Measurements from ENCODE around the gene MYO9B.

MYO9B gene

DNA sequence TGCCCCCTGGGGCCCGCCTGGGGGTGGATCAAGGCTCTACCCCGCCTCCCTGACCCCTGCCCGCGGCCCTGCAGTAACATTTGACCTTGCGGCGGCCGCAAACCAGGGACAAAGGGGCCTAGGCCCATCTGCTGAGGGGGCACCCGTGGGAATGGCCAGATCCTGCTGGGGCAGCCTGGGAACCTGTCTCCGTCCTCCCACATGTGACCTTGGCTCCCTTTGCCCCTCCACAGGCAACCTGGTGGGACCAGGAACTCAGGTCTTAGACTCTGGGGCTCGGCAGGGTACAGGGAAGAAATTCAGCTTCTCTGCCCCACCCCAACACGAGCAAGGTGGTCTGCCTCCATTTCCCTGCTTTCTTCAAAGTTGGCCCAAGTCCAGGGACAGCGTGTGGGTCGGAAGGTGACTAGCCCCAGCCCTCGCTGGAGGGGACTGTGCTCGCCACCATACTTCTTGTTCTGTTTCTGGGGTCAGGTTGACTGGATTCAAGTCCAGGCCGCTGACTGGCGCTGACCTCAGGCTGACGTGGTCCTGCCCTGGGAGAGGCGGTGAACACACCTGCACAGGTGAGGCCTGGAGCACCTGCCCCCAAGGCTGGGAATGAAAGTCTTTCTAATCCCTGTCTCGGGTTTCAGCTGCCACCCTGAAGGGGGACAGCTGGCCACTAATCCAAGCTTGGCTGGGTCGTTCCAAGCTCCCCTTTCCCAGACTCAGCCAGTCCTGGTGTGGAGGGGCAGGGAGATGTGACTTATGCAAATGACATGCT is 172.6 kb downstream of the MYO9B start:
- peaks cover 39% of the 10 kb centered on the region for H3K4me1 ChIP-seq (ENCODE audit: insufficient read depth, poor library complexity, severe bottlenecking)
- peak overlapping the region; percentile 84 for H3K27ac ChIP-seq (ENCODE audit: poor library complexity, severe bottlenecking)
- TF ChIP-seq, protein P1, sequence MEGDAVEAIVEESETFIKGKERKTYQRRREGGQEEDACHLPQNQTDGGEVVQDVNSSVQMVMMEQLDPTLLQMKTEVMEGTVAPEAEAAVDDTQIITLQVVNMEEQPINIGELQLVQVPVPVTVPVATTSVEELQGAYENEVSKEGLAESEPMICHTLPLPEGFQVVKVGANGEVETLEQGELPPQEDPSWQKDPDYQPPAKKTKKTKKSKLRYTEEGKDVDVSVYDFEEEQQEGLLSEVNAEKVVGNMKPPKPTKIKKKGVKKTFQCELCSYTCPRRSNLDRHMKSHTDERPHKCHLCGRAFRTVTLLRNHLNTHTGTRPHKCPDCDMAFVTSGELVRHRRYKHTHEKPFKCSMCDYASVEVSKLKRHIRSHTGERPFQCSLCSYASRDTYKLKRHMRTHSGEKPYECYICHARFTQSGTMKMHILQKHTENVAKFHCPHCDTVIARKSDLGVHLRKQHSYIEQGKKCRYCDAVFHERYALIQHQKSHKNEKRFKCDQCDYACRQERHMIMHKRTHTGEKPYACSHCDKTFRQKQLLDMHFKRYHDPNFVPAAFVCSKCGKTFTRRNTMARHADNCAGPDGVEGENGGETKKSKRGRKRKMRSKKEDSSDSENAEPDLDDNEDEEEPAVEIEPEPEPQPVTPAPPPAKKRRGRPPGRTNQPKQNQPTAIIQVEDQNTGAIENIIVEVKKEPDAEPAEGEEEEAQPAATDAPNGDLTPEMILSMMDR (IDR thresholded peaks at IDR 0.05; ENCODE audit: poor library complexity, severe bottlenecking) = no peak
- no peaks in the 10 kb centered on the region for H3K27me3 ChIP-seq (ENCODE audit: insufficient read depth, poor library complexity, severe bottlenecking)
- no peaks in the 10 kb centered on the region for H3K36me3 ChIP-seq (ENCODE audit: low read depth)
- H3K4me3 ChIP-seq (ENCODE audit: severe bottlenecking) = no peak overlapping the region
- no peak for DNase-seq (ENCODE audit: low spot score)
- no peaks in the 10 kb centered on the region for H3K9me3 ChIP-seq (ENCODE audit: severe bottlenecking)
- peak; percentile 67 for ATAC-seq (ENCODE audit: low read depth)

DNA sequence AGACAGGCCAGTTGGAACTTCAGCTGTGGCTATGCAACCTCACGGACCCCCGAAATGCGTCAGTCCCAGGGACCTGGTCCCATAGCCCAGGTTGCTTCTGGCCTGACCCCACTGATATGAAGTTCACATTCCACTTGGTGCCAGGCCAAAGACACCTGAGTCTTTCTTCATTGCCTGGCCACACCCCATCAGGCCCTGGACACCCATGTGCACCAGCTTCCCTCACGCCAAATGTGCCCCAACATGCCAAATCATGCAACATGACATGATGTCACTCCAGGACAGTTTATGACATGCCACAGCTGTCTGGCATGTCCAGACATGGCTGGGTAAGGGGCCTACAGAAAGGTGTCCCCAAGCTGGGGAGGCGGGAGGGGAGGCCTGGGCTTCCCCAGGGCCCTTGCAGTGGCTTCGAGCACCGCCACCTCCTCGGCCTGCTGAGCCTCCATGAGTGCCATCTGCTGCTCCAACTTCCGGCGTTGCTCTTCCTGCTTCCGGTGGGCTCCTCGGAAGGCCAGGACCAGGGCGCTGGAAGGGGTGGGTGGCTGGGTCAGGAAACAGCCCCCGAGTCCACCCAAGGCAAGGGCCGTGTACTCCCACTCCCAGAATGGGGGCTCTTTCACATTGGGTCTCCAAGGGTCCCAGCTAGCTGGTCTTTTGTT is 174.4 kb downstream of the MYO9B start:
- H3K27ac ChIP-seq (ENCODE audit: poor library complexity, severe bottlenecking) = peak overlapping the region; percentile 84
- TF ChIP-seq, protein P1 (IDR thresholded peaks at IDR 0.05; ENCODE audit: poor library complexity, severe bottlenecking) = no peak
- no peaks in the 10 kb centered on the region for H3K36me3 ChIP-seq (ENCODE audit: low read depth)
- DNase-seq (ENCODE audit: low spot score) (no peak), ATAC-seq (ENCODE audit: low read depth) (no peak)
- H3K4me1 ChIP-seq (ENCODE audit: insufficient read depth, poor library complexity, severe bottlenecking) = peaks cover 39% of the 10 kb centered on the region
- H3K9me3 ChIP-seq (ENCODE audit: severe bottlenecking) = no peaks in the 10 kb centered on the region
- no peaks in the 10 kb centered on the region for H3K27me3 ChIP-seq (ENCODE audit: insufficient read depth, poor library complexity, severe bottlenecking)
- H3K4me3 ChIP-seq (ENCODE audit: severe bottlenecking) = no peak overlapping the region

DNA sequence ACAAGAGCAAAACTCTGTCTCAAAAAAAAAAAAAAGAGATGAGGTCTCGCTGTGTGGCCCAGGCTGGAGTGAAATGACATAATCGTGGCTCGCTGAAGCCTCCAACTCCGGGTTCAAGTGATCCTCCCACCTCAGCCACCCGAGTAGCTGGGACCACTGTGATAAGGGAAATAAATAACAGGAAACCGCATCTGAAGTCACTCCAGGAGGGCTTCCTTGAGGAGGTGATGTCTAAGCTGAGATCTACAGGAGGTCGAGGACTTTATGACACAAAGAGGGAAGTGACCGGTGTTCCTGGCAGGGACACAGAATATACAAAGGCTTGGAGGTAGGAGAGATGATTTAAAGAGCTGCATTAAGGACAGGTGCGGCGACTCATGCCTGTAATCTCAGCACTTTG is 179.1 kb downstream of the MYO9B start:
- TF ChIP-seq, protein P1 (IDR thresholded peaks at IDR 0.05; ENCODE audit: poor library complexity, severe bottlenecking) = no peak
- ATAC-seq (ENCODE audit: low read depth) (no peak), DNase-seq (ENCODE audit: low spot score) (no peak)
- Histone ChIP-seq H3K27me3 (ENCODE audit: insufficient read depth, poor library complexity, severe bottlenecking) (no peaks in the 10 kb centered on the region), H3K4me1 (ENCODE audit: insufficient read depth, poor library complexity, severe bottlenecking) (peaks cover 3% of the 10 kb centered on the region), H3K27ac (ENCODE audit: poor library complexity, severe bottlenecking) (no peak overlapping the region), H3K4me3 (ENCODE audit: severe bottlenecking) (no peak overlapping the region), H3K36me3 (ENCODE audit: low read depth) (no peaks in the 10 kb centered on the region), H3K9me3 (ENCODE audit: severe bottlenecking) (no peaks in the 10 kb centered on the region)

DNA sequence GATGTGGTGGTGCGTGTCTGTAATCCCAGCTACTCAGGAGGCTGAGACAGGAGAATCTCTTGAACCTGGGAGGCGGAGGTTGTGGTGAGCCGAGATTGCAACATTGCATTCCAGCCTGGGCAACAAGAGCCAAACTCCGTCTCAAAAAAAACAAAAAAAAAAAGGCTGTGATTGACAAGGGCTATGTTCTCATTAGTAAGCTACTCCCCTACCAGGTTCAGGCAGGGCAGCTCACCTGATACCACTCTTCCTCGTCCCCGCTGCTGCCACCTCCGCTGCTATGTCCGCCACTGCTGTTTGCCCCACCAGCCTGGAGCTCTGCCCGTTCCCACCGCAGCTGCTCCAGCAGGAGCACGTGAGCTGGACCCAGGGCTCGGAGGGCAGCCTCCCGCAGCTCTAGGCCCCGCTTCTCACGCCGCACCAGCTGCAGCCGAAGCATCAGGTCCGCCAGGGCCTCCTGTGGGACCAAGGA is 179.6 kb downstream of the MYO9B start:
- H3K27me3 ChIP-seq (ENCODE audit: insufficient read depth, poor library complexity, severe bottlenecking) = no peaks in the 10 kb centered on the region
- TF ChIP-seq, protein P1 (IDR thresholded peaks at IDR 0.05; ENCODE audit: poor library complexity, severe bottlenecking) = no peak
- H3K9me3 ChIP-seq (ENCODE audit: severe bottlenecking) = no peaks in the 10 kb centered on the region
- DNase-seq (ENCODE audit: low spot score) (no peak), ATAC-seq (ENCODE audit: low read depth) (peak; percentile 50; the same call in 2 of the 3 replicates)
- H3K36me3 ChIP-seq (ENCODE audit: low read depth) = no peaks in the 10 kb centered on the region
- H3K4me3 ChIP-seq (ENCODE audit: severe bottlenecking) = no peak overlapping the region
- no peaks in the 10 kb centered on the region for H3K4me1 ChIP-seq (ENCODE audit: insufficient read depth, poor library complexity, severe bottlenecking)
- H3K27ac ChIP-seq (ENCODE audit: poor library complexity, severe bottlenecking) = no peak overlapping the region

All from RWPE2 (cell line).